HFFc6 (cell line): ENCODE data around the gene CYTH4. TPM values are rescaled to one million over a fixed set of nuclear protein-coding genes. Genes with fewer than 3 reads are reported as not detected.

Experiments
- DNase-seq: peaks from one replicate; pipeline ENCODE4 v3.0.0-alpha.2; 2018
- H3K27ac Mint-ChIP-seq: 2 replicates; pipeline ENCODE4 v1.8.0; 2020; ENCODE audit warnings: mild to moderate bottlenecking, mixed read lengths
- H3K27me3 Mint-ChIP-seq: 2 replicates; pipeline ENCODE4 v1.8.0; 2021; ENCODE audit warnings: mild to moderate bottlenecking, moderate library complexity, mixed read lengths; ENCODE audit not compliant: insufficient read depth
- H3K36me3 Mint-ChIP-seq: 2 replicates; pipeline ENCODE4 v1.8.0; 2021; ENCODE audit warnings: low read depth, mixed read lengths
- H3K4me1 Mint-ChIP-seq: 2 replicates; pipeline ENCODE4 v1.8.0; 2020; ENCODE audit warnings: low read depth, mixed read lengths
- H3K4me3 Mint-ChIP-seq: 2 replicates; pipeline ENCODE4 v1.8.0; 2020; ENCODE audit warnings: mild to moderate bottlenecking, moderate library complexity, mixed read lengths
- H3K9me3 Mint-ChIP-seq: 2 replicates; pipeline ENCODE4 v1.8.0; 2020; ENCODE audit warnings: mild to moderate bottlenecking, mixed read lengths
- CTCF ChIP-seq: fragments of 200-600 bp; sonication (generic); IDR thresholded peaks from 2 replicates; pipeline ENCODE4 v1.5.0; 2021; ENCODE audit warnings: antibody characterized with exemption, mild to moderate bottlenecking
- total RNA-seq, 6 experiments: library from RNA; stranded (reverse); fragmentation: NEBNext Ultra II Directional; extraction: Animal tissue kit (Norgen Biotek cat#: 25700); gene quantifications; 2 replicates in 1 of 6; 3 replicates in 5 of 6; pipeline ENCODE4 v1.2.3, GENCODE V29; 2021

The CYTH4 gene
- total RNA-seq, 6 experiments from 2014 or later, result 0.28 TPM; not detected in 5

GRCh38 chr22:37355174-37355573 lies 72.9 kb downstream of the CYTH4 start:
- no peak for TF ChIP-seq CTCF
- H3K4me1 Mint-ChIP-seq, result no peaks in the 10 kb centered on the region
- H3K27me3 Mint-ChIP-seq, result peaks cover 40% of the 10 kb centered on the region
- no peak overlapping the region for H3K4me3 Mint-ChIP-seq
- H3K27ac Mint-ChIP-seq, result no peak overlapping the region
- no peak for DNase-seq
- H3K9me3 Mint-ChIP-seq, result no peaks in the 10 kb centered on the region
- no peaks in the 10 kb centered on the region for H3K36me3 Mint-ChIP-seq

DNA sequence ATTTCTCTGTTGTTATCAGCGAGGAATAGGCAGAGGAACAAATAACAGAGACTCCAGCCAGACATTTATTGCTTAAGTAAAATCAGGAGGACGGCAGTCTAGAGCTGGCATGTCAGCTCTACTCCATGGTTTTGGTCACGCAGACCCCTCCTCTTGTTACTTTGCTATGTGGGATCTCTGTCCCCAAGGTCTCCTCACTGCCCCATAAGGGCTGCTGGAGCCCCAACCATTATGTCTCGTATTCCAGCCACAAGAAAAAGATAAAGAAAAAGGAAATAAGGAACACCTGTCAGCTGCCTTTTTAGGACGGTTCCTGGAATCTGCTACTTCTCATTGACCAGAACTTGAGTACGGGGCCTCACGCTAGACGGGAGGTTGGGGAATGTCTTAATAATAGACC lies 74.6 kb downstream of the CYTH4 start:
- Mint-ChIP-seq H3K9me3 (no peaks in the 10 kb centered on the region), H3K4me1 (no peaks in the 10 kb centered on the region), H3K27me3 (peaks cover 43% of the 10 kb centered on the region), H3K4me3 (no peak overlapping the region), H3K36me3 (no peaks in the 10 kb centered on the region), H3K27ac (no peak overlapping the region)
- DNase-seq, result no peak
- no peak for TF ChIP-seq CTCF

DNA sequence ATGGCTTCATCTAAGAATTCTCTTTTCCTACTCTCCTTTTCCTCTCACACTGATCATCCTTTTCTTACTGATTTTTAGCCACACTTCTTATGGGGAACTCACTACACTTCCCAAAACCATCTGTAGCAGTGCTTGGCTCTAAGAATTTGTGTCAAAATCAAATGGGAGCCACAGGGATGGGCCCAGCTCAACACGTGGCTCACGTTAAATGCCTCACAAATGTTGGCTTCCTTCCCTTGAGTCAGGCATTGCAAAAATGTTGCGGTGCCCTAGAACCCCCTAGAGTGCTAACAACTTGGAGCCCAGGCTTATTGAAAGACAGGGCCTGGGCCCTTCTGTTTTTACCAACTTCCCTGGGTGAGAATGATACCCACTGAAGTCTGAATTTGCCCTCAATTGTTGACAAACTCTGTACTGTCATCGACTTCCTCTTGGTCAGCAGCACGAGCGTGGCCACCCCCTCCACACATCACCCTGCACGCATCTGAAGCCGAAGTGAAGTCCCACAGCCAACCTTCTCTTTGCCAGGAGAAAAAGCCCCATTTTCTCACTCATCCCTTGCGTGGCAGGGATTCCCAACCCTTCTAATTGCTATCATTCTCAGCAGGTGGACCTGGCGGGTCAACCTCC lies 75.3 kb downstream of the CYTH4 start:
- no peak for TF ChIP-seq CTCF
- H3K27me3 Mint-ChIP-seq, result peaks cover 46% of the 10 kb centered on the region
- DNase-seq, result no peak
- H3K36me3 Mint-ChIP-seq, result no peaks in the 10 kb centered on the region
- H3K27ac Mint-ChIP-seq, result no peak overlapping the region
- H3K4me1 Mint-ChIP-seq, result no peaks in the 10 kb centered on the region
- H3K9me3 Mint-ChIP-seq, result no peaks in the 10 kb centered on the region
- H3K4me3 Mint-ChIP-seq, result no peak overlapping the region

GRCh38 chr22:37358386-37358785 lies 76.1 kb downstream of the CYTH4 start:
- Mint-ChIP-seq H3K4me3 (no peak overlapping the region), H3K4me1 (no peaks in the 10 kb centered on the region), H3K27me3 (peaks cover 44% of the 10 kb centered on the region), H3K27ac (no peak overlapping the region), H3K36me3 (no peaks in the 10 kb centered on the region), H3K9me3 (no peaks in the 10 kb centered on the region)
- DNase-seq, result no peak
- TF ChIP-seq CTCF, result no peak

- TF ChIP-seq CTCF, result no peak
- H3K27ac Mint-ChIP-seq, result no peak overlapping the region
- no peaks in the 10 kb centered on the region for H3K9me3 Mint-ChIP-seq
- no peak overlapping the region for H3K4me3 Mint-ChIP-seq
- no peaks in the 10 kb centered on the region for H3K36me3 Mint-ChIP-seq
- peaks cover 42% of the 10 kb centered on the region for H3K27me3 Mint-ChIP-seq
- no peaks in the 10 kb centered on the region for H3K4me1 Mint-ChIP-seq
- no peak for DNase-seq
Observed at GRCh38 chr22:37358917-37359316, 76.6 kb downstream of the CYTH4 start.

DNA sequence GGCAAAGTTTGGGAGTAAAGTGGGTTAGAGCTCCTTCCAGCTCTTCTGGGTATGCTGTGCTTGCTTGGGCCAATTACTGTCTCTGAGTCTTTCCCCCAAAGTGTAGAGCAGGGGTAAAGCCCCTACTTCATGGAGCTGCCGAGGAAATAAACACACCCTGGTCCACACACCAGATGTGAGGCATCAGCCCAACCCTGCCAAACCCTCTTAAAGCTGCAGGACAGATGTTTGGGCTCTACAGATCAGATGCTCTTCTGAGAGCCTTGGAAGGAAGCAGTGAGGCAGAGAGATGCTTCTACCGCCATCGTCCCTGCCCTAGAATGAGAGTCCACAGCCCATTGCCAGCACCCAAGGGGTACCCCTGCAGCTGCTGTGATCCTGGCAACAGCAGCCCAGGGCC lies 80.3 kb downstream of the CYTH4 start:
- no peaks in the 10 kb centered on the region for H3K9me3 Mint-ChIP-seq
- H3K4me1 Mint-ChIP-seq, result no peaks in the 10 kb centered on the region
- H3K36me3 Mint-ChIP-seq, result no peaks in the 10 kb centered on the region
- no peak for TF ChIP-seq CTCF
- no peak overlapping the region for H3K4me3 Mint-ChIP-seq
- H3K27ac Mint-ChIP-seq, result no peak overlapping the region
- H3K27me3 Mint-ChIP-seq, result peaks cover 16% of the 10 kb centered on the region
- DNase-seq, result no peak
